Measurements from ENCODE around the gene UBE2B.

UBE2B gene

GRCh38 chr5:134437340-134437846 lies 66.0 kb downstream of the UBE2B start:
- no peak for DNase-seq (ENCODE audit: low spot score)

GRCh38 chr5:134437847-134438581 lies 66.6 kb downstream of the UBE2B start:
- DNase-seq (ENCODE audit: low spot score): no peak

GRCh38 chr5:134438721-134439123 lies 67.4 kb downstream of the UBE2B start:
- DNase-seq (ENCODE audit: low spot score): no peak

- no peak for DNase-seq (ENCODE audit: low spot score)
Observed at GRCh38 chr5:134439210-134439654, 67.9 kb downstream of the UBE2B start.

GRCh38 chr5:134440201-134440755 lies 68.9 kb downstream of the UBE2B start:
- DNase-seq (ENCODE audit: low spot score): no peak
